BJ (cell line): ENCODE data around the gene ZBTB46. TPM values are rescaled to one million over a fixed set of nuclear protein-coding genes. Genes with fewer than 3 reads are reported as not detected.
A peak's percentile ranks its signal among the peaks of the same experiment; 100 is the strongest.

Experiments used
- CTCF ChIA-PET: fragments of 350-600 bp; formaldehyde crosslinking; extraction: SDS; loops from one replicate; lab custom pipeline; 2021; ENCODE audit warnings: antibody characterized with exemption, inconsistent platforms; lab: Yijun Ruan, JAX
- POLR2A ChIA-PET: fragments of 300-600 bp; sonication (Branson Sonifier 250); formaldehyde crosslinking; extraction: SDS; loops from one replicate; lab custom pipeline; 2021; ENCODE audit warnings: antibody characterized with exemption; lab: Charles Lee
- DNase-seq: peaks from one replicate; pipeline ENCODE4 v3.0.0-alpha.2; 2011; ENCODE audit warnings: low read depth
- H3K27me3 ChIP-seq: 2 replicates; pipeline ENCODE4 v1.6.0; 2011; ENCODE audit warnings: low read length; ENCODE audit not compliant: control insufficient read depth, insufficient read depth
- H3K36me3 ChIP-seq: 2 replicates; pipeline ENCODE4 v1.5.1; 2011; ENCODE audit warnings: low read length; ENCODE audit not compliant: control insufficient read depth, insufficient read depth
- H3K4me3 ChIP-seq: 2 replicates; pipeline ENCODE4 v1.5.1; 2011; ENCODE audit warnings: low read depth, mild to moderate bottlenecking, control low read depth, low read length
- CTCF ChIP-seq: IDR thresholded peaks from 2 replicates; pipeline ENCODE4 v1.5.1; 2011; ENCODE audit warnings: low read depth, mild to moderate bottlenecking, control low read depth, inconsistent platforms, low read length, moderate library complexity; ENCODE audit not compliant: insufficient read depth
- polyA plus RNA-seq: library from polyadenylated mRNA; depleted of rRNA; stranded (reverse); fragments of >200 nt; gene quantifications from 2 replicates; pipeline ENCODE4 v1.2.3, GENCODE V29; 2011

The ZBTB46 gene
- polyA plus RNA-seq, 1 experiment, result 0.32 TPM

- CTCF ChIA-PET, result no interaction called here
- H3K36me3 ChIP-seq, result no peaks in the 10 kb centered on the region
- peak overlapping the region; percentile 32 for H3K4me3 ChIP-seq
- peaks cover 18% of the 10 kb centered on the region for H3K27me3 ChIP-seq
- no peak for DNase-seq
- POLR2A ChIA-PET, result interaction anchor here (0.6 kb wide), 1 partner anchor 86 kb away, joined by 4 read pairs; no protein-coding TSS in a partner anchor
- TF ChIP-seq CTCF, result no peak
Measured at GRCh38 chr20:63829945-63830835, 874 bp downstream of the ZBTB46 start.

DNA sequence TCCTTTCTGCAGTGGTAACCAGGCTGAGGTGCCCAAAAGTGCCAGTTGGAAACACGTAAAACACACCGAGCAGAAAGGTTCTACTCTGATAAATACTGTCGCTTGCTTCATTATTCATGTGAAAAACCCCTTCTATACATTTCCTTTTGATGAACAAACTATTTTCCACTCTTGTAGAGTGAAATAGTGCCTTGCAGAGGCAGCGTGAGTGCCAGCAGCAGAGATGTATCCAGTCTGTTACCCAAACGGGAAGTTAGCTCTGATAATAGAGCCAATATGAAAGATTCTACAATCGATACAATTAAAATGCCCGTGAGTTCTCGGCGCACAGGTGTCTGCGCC is 1.5 kb downstream of the ZBTB46 start:
- no peak for TF ChIP-seq CTCF
- CTCF ChIA-PET, result no interaction called here
- POLR2A ChIA-PET, result interaction anchor here (0.6 kb wide), 1 partner anchor 85 kb away, joined by 4 read pairs; no protein-coding TSS in a partner anchor

GRCh38 chr20:63828951-63829350 is 2.1 kb downstream of the ZBTB46 start:
- CTCF ChIA-PET, result no interaction called here
- no peak for TF ChIP-seq CTCF
- POLR2A ChIA-PET, result no interaction called here
- Histone ChIP-seq H3K27me3 (peaks cover 18% of the 10 kb centered on the region), H3K4me3 (no peak overlapping the region), H3K36me3 (no peaks in the 10 kb centered on the region)
- DNase-seq, result no peak

More for the DNA sequence above, 1.5 kb downstream of the ZBTB46 start:
- H3K4me3 ChIP-seq, result peak overlapping the region; percentile 32
- no peak for DNase-seq
- peaks cover 18% of the 10 kb centered on the region for H3K27me3 ChIP-seq
- H3K36me3 ChIP-seq, result no peaks in the 10 kb centered on the region

- no peak for TF ChIP-seq CTCF
- H3K4me3 ChIP-seq, result no peak overlapping the region
- POLR2A ChIA-PET, result no interaction called here
Measured at GRCh38 chr20:63828545-63828944, 2.5 kb downstream of the ZBTB46 start.

DNA sequence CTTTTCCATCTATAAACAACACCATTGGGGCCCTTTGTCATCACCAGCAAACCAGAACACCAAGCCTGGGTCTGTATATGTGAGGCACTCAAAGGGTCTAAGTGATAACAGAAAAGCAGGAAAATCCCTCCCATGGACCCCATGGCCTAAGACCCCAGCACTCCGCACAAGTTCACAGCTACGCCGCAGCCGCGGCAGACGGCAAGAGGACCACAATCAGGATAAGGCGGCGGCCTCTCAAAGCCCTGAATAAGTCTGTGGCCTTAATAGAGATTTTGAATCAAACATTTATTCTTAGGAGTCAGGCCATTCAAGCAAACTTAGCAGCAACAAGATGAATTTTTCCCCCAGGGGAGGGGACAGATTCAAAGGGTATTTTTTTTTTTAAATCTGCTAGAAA is 2.9 kb downstream of the ZBTB46 start:
- Histone ChIP-seq H3K4me3 (no peak overlapping the region), H3K27me3 (peaks cover 18% of the 10 kb centered on the region), H3K36me3 (no peaks in the 10 kb centered on the region)
- ChIA-PET POLR2A (no interaction called here), CTCF (no interaction called here)
- TF ChIP-seq CTCF, result no peak
- DNase-seq, result no peak

More at GRCh38 chr20:63828545-63828944, 2.5 kb downstream of the ZBTB46 start:
- DNase-seq, result no peak
- Histone ChIP-seq H3K27me3 (peaks cover 18% of the 10 kb centered on the region), H3K36me3 (no peaks in the 10 kb centered on the region)
- CTCF ChIA-PET, result no interaction called here
